Spleen (tissue), 7 donors: ENCODE measurements around the gene KRT7.

Experiments used
- POLR2AphosphoS5 ChIP-seq, 3 donors: sonication (generic); formaldehyde crosslinking; IDR thresholded peaks; one replicate each; pipeline ENCODE4 v1.5.1; 2017; ENCODE audit warnings: antibody characterized with exemption in 3 of 3
- TF ChIP-seq, protein P1 (sequence below), 11 experiments: fragments of 200-600 bp in 7 of 11; fragments of 450-650 bp in 4 of 11; sonication (generic) in 4 of 11; IDR thresholded peaks in 8 of 11; conservative IDR thresholded peaks in 3 of 11; 1 replicate in 7 of 11; 2 replicates in 4 of 11; pipeline versions ENCODE4 v1.4.0 to v1.8.0; 2016 to 2021; ENCODE audit warnings: antibody characterized with exemption in 11 of 11, inconsistent platforms in 4 of 11, mild to moderate bottlenecking in 1 of 11
- donor health status: DM: no; HTN: no; CAD: no; lungs with moderate emphysema.
- donor health status: DM: no; HTN: no; CAD: no.
- donor health status: DM: no; HTN: no; CAD: no.

DNA sequence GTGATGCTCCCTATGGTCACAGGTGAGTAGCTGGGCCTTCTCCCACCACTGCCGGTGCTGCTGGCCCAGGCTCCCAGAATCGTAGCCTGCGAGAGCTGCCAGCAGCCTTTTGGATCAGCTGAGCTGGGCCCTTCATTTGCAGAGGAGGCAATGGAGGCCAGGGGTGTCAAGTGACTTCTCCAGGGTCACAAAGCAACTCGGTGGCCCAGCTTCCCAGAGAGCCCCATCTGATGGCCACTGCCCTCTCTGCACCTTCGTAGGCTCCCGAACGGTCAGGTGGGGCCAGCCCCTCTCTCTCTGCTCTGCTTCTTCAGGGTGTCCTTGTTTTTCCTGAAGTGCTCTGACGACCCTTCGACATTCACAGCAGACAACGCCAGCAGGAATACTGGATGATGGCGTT is 45.8 kb upstream of the KRT7 start:
- TF ChIP-seq, protein P1, sequence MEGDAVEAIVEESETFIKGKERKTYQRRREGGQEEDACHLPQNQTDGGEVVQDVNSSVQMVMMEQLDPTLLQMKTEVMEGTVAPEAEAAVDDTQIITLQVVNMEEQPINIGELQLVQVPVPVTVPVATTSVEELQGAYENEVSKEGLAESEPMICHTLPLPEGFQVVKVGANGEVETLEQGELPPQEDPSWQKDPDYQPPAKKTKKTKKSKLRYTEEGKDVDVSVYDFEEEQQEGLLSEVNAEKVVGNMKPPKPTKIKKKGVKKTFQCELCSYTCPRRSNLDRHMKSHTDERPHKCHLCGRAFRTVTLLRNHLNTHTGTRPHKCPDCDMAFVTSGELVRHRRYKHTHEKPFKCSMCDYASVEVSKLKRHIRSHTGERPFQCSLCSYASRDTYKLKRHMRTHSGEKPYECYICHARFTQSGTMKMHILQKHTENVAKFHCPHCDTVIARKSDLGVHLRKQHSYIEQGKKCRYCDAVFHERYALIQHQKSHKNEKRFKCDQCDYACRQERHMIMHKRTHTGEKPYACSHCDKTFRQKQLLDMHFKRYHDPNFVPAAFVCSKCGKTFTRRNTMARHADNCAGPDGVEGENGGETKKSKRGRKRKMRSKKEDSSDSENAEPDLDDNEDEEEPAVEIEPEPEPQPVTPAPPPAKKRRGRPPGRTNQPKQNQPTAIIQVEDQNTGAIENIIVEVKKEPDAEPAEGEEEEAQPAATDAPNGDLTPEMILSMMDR (IDR thresholded peaks at IDR 0.05 in 8 of 11, conservative IDR thresholded peaks at IDR 0.05 in 3 of 11) = no peak
- no peak for TF ChIP-seq POLR2AphosphoS5 (IDR thresholded peaks at IDR 0.05)
